GM19468 (cell line): Measurements from ENCODE around the gene ITSN2.
"Not testable (repeated sequence)": the region's sequence is repeated elsewhere in the genome, so short reads cannot be mapped to it uniquely, and the experiment has no call there.

ENCODE experiments used
- ATAC-seq: cut with Tn5 transposase; IDR thresholded peaks from one replicate; pipeline ENCODE4 v1.9.1; 2021; ENCODE audit warnings: mild to moderate bottlenecking, moderate library complexity, moderate number of reproducible peaks; ENCODE audit not compliant: unreplicated experiment; ENCODE audit errors: extremely low read depth

The ITSN2 gene

GRCh38 chr2:24360050-24360962 lies at the start of gene ITSN2:
Gene ITSN2 (minus strand): TSS chr2:24360536. CDS start chr2:24328082, 32,454 bp downstream.
- ATAC-seq, result peak; percentile 79

- ATAC-seq, result no peak
Measured at GRCh38 chr2:24409171-24409570, 48.8 kb upstream of the ITSN2 start.

- not testable (repeated sequence) for ATAC-seq
Measured at GRCh38 chr2:24408704-24409103, 48.4 kb upstream of the ITSN2 start.

- no peak for ATAC-seq
Measured at GRCh38 chr2:24404491-24404921, 44.2 kb upstream of the ITSN2 start.

GRCh38 chr2:24403832-24404212 lies 43.5 kb upstream of the ITSN2 start:
- ATAC-seq, result no peak

GRCh38 chr2:24403168-24403831 lies 43.0 kb upstream of the ITSN2 start:
- ATAC-seq, result no peak

GRCh38 chr2:24402242-24403097 lies 42.1 kb upstream of the ITSN2 start:
- no peak for ATAC-seq

- ATAC-seq, result no peak
Measured at GRCh38 chr2:24400207-24400907, 40.0 kb upstream of the ITSN2 start.

- no peak for ATAC-seq
Measured at GRCh38 chr2:24399434-24400206, 39.3 kb upstream of the ITSN2 start.

GRCh38 chr2:24394998-24395397 lies 34.7 kb upstream of the ITSN2 start:
- no peak for ATAC-seq

GRCh38 chr2:24392542-24393059 lies 32.3 kb upstream of the ITSN2 start:
- no peak for ATAC-seq

GRCh38 chr2:24385366-24385765 lies 25.0 kb upstream of the ITSN2 start:
- no peak for ATAC-seq

- no peak for ATAC-seq
Measured at GRCh38 chr2:24382363-24383073, 22.2 kb upstream of the ITSN2 start.

GRCh38 chr2:24380820-24381219 lies 20.5 kb upstream of the ITSN2 start:
- ATAC-seq, result no peak

- no peak for ATAC-seq
Measured at GRCh38 chr2:24375349-24376087, 15.2 kb upstream of the ITSN2 start.

- ATAC-seq, result no peak
Measured at GRCh38 chr2:24374301-24374700, 14.0 kb upstream of the ITSN2 start.

- ATAC-seq, result no peak
Measured at GRCh38 chr2:24372033-24372432, 11.7 kb upstream of the ITSN2 start.

- no peak for ATAC-seq
Measured at GRCh38 chr2:24365826-24366225, 5.5 kb upstream of the ITSN2 start.
